ENCODE measurements around the gene MNX1.

Gene MNX1

GRCh38 chr7:157011333-157012112 is 1.1 kb upstream of the MNX1 start:
- Histone ChIP-seq H3K4me3 (ENCODE audit: low read depth in 1 of 2, low read length in 2 of 2) (no peak overlapping the region), H3K27ac (ENCODE audit: low read depth, low read length) (no peak overlapping the region), H3K9ac (ENCODE audit: low read length) (no peak overlapping the region), H3K9me3 (ENCODE audit: low read length) (no peaks in the 10 kb centered on the region), H3K4me1 (ENCODE audit: insufficient read depth, low read length) (no peaks in the 10 kb centered on the region), H3K36me3 (ENCODE audit: insufficient read depth, low read length) (no peaks in the 10 kb centered on the region), H3K27me3 (ENCODE audit: control insufficient read depth in 1 of 2, insufficient read depth in 2 of 2, low read length in 2 of 2) (peaks cover 19 to 86% of the 10 kb centered on the region in 2 donors)

GRCh38 chr7:157009778-157010587 is 480 bp downstream of the MNX1 start:
- H3K36me3 ChIP-seq (ENCODE audit: insufficient read depth, low read length), result no peaks in the 10 kb centered on the region
- no peaks in the 10 kb centered on the region for H3K4me1 ChIP-seq (ENCODE audit: insufficient read depth, low read length)
- H3K9ac ChIP-seq (ENCODE audit: low read length), result no peak overlapping the region
- no peaks in the 10 kb centered on the region for H3K9me3 ChIP-seq (ENCODE audit: low read length)
- no peak overlapping the region for H3K4me3 ChIP-seq (ENCODE audit: low read depth in 1 of 2, low read length in 2 of 2)
- peaks cover 18 to 84% of the 10 kb centered on the region in 2 donors for H3K27me3 ChIP-seq (ENCODE audit: control insufficient read depth in 1 of 2, insufficient read depth in 2 of 2, low read length in 2 of 2)
- no peak overlapping the region for H3K27ac ChIP-seq (ENCODE audit: low read depth, low read length)

- no peaks in the 10 kb centered on the region for H3K4me1 ChIP-seq (ENCODE audit: insufficient read depth, low read length)
- H3K9me3 ChIP-seq (ENCODE audit: low read length), result no peaks in the 10 kb centered on the region
- no peak overlapping the region for H3K9ac ChIP-seq (ENCODE audit: low read length)
- no peaks in the 10 kb centered on the region for H3K36me3 ChIP-seq (ENCODE audit: insufficient read depth, low read length)
- peaks cover 16 to 84% of the 10 kb centered on the region in 2 donors for H3K27me3 ChIP-seq (ENCODE audit: control insufficient read depth in 1 of 2, insufficient read depth in 2 of 2, low read length in 2 of 2)
- no peak overlapping the region for H3K4me3 ChIP-seq (ENCODE audit: low read depth in 1 of 2, low read length in 2 of 2)
- H3K27ac ChIP-seq (ENCODE audit: low read depth, low read length), result no peak overlapping the region
Observed at GRCh38 chr7:157009170-157009777, 1.2 kb downstream of the MNX1 start.

- Histone ChIP-seq H3K9ac (ENCODE audit: low read length) (no peak overlapping the region), H3K4me1 (ENCODE audit: insufficient read depth, low read length) (no peaks in the 10 kb centered on the region), H3K4me3 (ENCODE audit: low read depth in 1 of 2, low read length in 2 of 2) (no peak overlapping the region), H3K27me3 (ENCODE audit: control insufficient read depth in 1 of 2, insufficient read depth in 2 of 2, low read length in 2 of 2) (peaks cover 23 to 84% of the 10 kb centered on the region in 2 donors), H3K9me3 (ENCODE audit: low read length) (no peaks in the 10 kb centered on the region), H3K36me3 (ENCODE audit: insufficient read depth, low read length) (no peaks in the 10 kb centered on the region), H3K27ac (ENCODE audit: low read depth, low read length) (no peak overlapping the region)
Observed at GRCh38 chr7:157008206-157009169, 2.0 kb downstream of the MNX1 start.

- Histone ChIP-seq H3K4me3 (ENCODE audit: low read depth in 1 of 2, low read length in 2 of 2) (no peak overlapping the region), H3K36me3 (ENCODE audit: insufficient read depth, low read length) (no peaks in the 10 kb centered on the region), H3K9ac (ENCODE audit: low read length) (no peak overlapping the region), H3K27me3 (ENCODE audit: control insufficient read depth in 1 of 2, insufficient read depth in 2 of 2, low read length in 2 of 2) (peaks cover 26 to 84% of the 10 kb centered on the region in 2 donors), H3K27ac (ENCODE audit: low read depth, low read length) (no peak overlapping the region), H3K9me3 (ENCODE audit: low read length) (no peaks in the 10 kb centered on the region), H3K4me1 (ENCODE audit: insufficient read depth, low read length) (no peaks in the 10 kb centered on the region)
Observed at GRCh38 chr7:157007470-157008066, 2.9 kb downstream of the MNX1 start.

GRCh38 chr7:157006829-157007469 is 3.5 kb downstream of the MNX1 start:
- Histone ChIP-seq H3K27ac (ENCODE audit: low read depth, low read length) (no peak overlapping the region), H3K4me3 (ENCODE audit: low read depth in 1 of 2, low read length in 2 of 2) (no peak overlapping the region), H3K27me3 (ENCODE audit: control insufficient read depth in 1 of 2, insufficient read depth in 2 of 2, low read length in 2 of 2) (peaks cover 30 to 87% of the 10 kb centered on the region in 2 donors), H3K9me3 (ENCODE audit: low read length) (no peaks in the 10 kb centered on the region), H3K4me1 (ENCODE audit: insufficient read depth, low read length) (no peaks in the 10 kb centered on the region), H3K9ac (ENCODE audit: low read length) (no peak overlapping the region), H3K36me3 (ENCODE audit: insufficient read depth, low read length) (no peaks in the 10 kb centered on the region)

- Histone ChIP-seq H3K4me3 (ENCODE audit: low read depth in 1 of 2, low read length in 2 of 2) (no peak overlapping the region), H3K27me3 (ENCODE audit: control insufficient read depth in 1 of 2, insufficient read depth in 2 of 2, low read length in 2 of 2) (peaks cover 33 to 87% of the 10 kb centered on the region in 2 donors), H3K27ac (ENCODE audit: low read depth, low read length) (no peak overlapping the region), H3K9ac (ENCODE audit: low read length) (no peak overlapping the region), H3K9me3 (ENCODE audit: low read length) (no peaks in the 10 kb centered on the region), H3K36me3 (ENCODE audit: insufficient read depth, low read length) (no peaks in the 10 kb centered on the region), H3K4me1 (ENCODE audit: insufficient read depth, low read length) (no peaks in the 10 kb centered on the region)
Observed at GRCh38 chr7:157006205-157006747, 4.2 kb downstream of the MNX1 start.

GRCh38 chr7:157005456-157006204 is 4.8 kb downstream of the MNX1 start:
- H3K9me3 ChIP-seq (ENCODE audit: low read length), result no peaks in the 10 kb centered on the region
- H3K4me1 ChIP-seq (ENCODE audit: insufficient read depth, low read length), result no peaks in the 10 kb centered on the region
- no peak overlapping the region for H3K4me3 ChIP-seq (ENCODE audit: low read depth in 1 of 2, low read length in 2 of 2)
- H3K27ac ChIP-seq (ENCODE audit: low read depth, low read length), result no peak overlapping the region
- no peaks in the 10 kb centered on the region for H3K36me3 ChIP-seq (ENCODE audit: insufficient read depth, low read length)
- peaks cover 39 to 88% of the 10 kb centered on the region in 2 donors for H3K27me3 ChIP-seq (ENCODE audit: control insufficient read depth in 1 of 2, insufficient read depth in 2 of 2, low read length in 2 of 2)
- H3K9ac ChIP-seq (ENCODE audit: low read length), result no peak overlapping the region

GRCh38 chr7:157004521-157005455 is 5.7 kb downstream of the MNX1 start:
- Histone ChIP-seq H3K36me3 (ENCODE audit: insufficient read depth, low read length) (no peaks in the 10 kb centered on the region), H3K4me3 (ENCODE audit: low read depth in 1 of 2, low read length in 2 of 2) (no peak overlapping the region), H3K9me3 (ENCODE audit: low read length) (no peaks in the 10 kb centered on the region), H3K9ac (ENCODE audit: low read length) (no peak overlapping the region), H3K27ac (ENCODE audit: low read depth, low read length) (no peak overlapping the region), H3K4me1 (ENCODE audit: insufficient read depth, low read length) (no peaks in the 10 kb centered on the region), H3K27me3 (ENCODE audit: control insufficient read depth in 1 of 2, insufficient read depth in 2 of 2, low read length in 2 of 2) (peaks cover 41 to 96% of the 10 kb centered on the region in 2 donors)
